ENCODE data around the gene EMC10. TPM values are rescaled to one million over a fixed set of nuclear protein-coding genes. Genes with fewer than 3 reads are reported as not detected.

Gene EMC10
- total RNA-seq, 2 experiments from 2014 or later = 49.7 to 50.1 TPM

Other genes starting within 250 kb of the EMC10 start
- gene KCNC3, start 147.1 kb upstream of the EMC10 start, total RNA-seq = under 1 TPM; 0.56 to 0.64 TPM
- 10 to 100 TPM; 16.1 to 18.1 TPM for gene NAPSA, start 110.9 kb upstream of the EMC10 start, total RNA-seq
- 10 to 100 TPM; 49.6 TPM for gene NR1H2, start 100.0 kb upstream of the EMC10 start, total RNA-seq
- gene POLD1, start 92.2 kb upstream of the EMC10 start, total RNA-seq = 100 to 1,000 TPM; 191 to 196 TPM
- gene SPIB, start 57.6 kb upstream of the EMC10 start, total RNA-seq = 1 to 10 TPM; 1.6 TPM
- gene MYBPC2, start 43.6 kb upstream of the EMC10 start, total RNA-seq = under 1 TPM; 0.12 to 0.45 TPM
- under 1 TPM; 0.52 to 0.90 TPM for gene GARIN5A, start 341 bp downstream of the EMC10 start, total RNA-seq
- 10 to 100 TPM; 26.2 to 27.0 TPM for gene JOSD2, start 34.7 kb downstream of the EMC10 start, total RNA-seq
- not detected for gene ASPDH, start 37.4 kb downstream of the EMC10 start, total RNA-seq
- gene LRRC4B, start 91.9 kb downstream of the EMC10 start, total RNA-seq = not detected
- gene SYT3, start 163.4 kb downstream of the EMC10 start, total RNA-seq = 1 to 10 TPM; 1.4 to 1.9 TPM
- gene C19orf81, start 172.9 kb downstream of the EMC10 start, total RNA-seq = 1 to 10 TPM; 2.6 to 2.9 TPM
- under 1 TPM; 0.04 to 0.12 TPM for gene SHANK1, start 243.3 kb downstream of the EMC10 start, total RNA-seq
- gene CLEC11A, start 246.9 kb downstream of the EMC10 start, total RNA-seq = 1 to 10 TPM; 2.2 to 3.1 TPM

Measured in activated naive CD8-positive, alpha-beta T cell treated with anti-CD3 and anti-CD28 coated beads for 36 hours (primary cell).